ENCODE data around the gene LHX4. TPM values are rescaled to one million over a fixed set of nuclear protein-coding genes. Genes with fewer than 3 reads are reported as not detected.

Gene LHX4
- total and polyA plus RNA-seq, 2 of the 8 experiments (the other 6 are each of a cell fraction or from before 2014, with no cell fraction given), result 0.85 to 4.9 TPM

DNA sequence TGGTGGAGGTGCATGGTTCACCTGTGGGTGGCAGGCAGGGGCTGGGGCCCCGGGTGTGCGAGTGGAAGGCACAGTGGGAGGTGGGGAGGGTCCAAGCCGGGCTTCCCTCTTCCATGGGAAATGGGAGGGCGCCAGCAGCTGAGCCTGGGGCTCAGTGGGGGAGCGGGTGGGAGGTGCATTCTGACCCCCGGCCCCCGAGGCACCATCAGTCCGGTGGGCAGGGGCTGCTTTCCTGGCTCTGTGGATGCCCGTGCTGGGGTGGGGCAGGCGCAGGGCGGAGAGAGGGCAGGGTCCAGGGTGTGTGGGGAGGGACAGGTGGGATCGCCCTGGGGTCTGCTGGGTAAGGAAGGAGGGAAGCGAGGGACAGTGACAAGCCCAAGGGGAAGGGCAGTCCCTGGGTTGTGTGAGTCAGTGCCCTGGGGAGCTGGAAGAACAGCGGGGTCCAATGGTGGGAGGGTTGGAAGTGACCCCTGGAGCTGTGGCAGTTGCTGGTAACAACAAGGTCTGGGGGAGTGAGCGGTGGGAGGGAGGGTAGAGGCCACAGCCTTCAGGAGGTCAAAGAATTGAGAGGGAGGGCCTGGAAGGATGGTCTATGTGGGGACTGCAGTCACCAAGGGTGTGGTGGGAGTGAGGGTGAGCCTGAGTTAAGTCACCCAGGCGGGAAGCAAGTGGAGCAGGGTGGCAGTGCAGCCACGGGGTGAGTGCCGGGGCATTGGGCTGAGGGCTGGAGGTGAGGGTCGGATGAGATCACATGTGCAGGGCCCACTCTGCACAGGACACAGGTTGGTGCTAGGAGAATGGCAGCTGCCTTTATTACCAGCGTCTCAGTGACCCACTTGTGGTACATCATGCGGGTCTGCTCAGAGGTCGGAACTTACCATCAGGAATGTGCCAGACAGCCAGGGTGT lies 29.6 kb downstream of the LHX4 start:
- FAIRE-seq (no peak), DNase-seq (ENCODE audit: low read depth in 1 of 2, low spot score in 2 of 2) (no peak)
- H2BK20ac ChIP-seq (ENCODE audit: low read length), result no peak overlapping the region
- H3K27me3 ChIP-seq (replicated peaks in 1 of 4; ENCODE audit: control insufficient read depth in 3 of 4, extremely low read depth in 1 of 4, insufficient read depth in 3 of 4, low read length in 3 of 4), result no peaks in the 10 kb centered on the region; a peak in 1 of 7 replicates
- no peak overlapping the region for H3K4ac ChIP-seq (replicated peaks; ENCODE audit: insufficient read length, low read depth, low read length)
- no peak overlapping the region; the same call in 1 of the 2 replicates for H3K18ac ChIP-seq (ENCODE audit: extremely low read depth, low read length)
- 0 out of 2 replicates have a peak, but pooled peaks cover 1% of the 10 kb centered on the region for H3K23me2 ChIP-seq (ENCODE audit: low read depth, low read length)
- no peak overlapping the region for H3K14ac ChIP-seq (ENCODE audit: insufficient read length)
- H3K4me1 ChIP-seq (replicated peaks in 1 of 4; ENCODE audit: control insufficient read depth in 3 of 4, insufficient read depth in 4 of 4, low read length in 3 of 4), result peaks cover 0 to 7% (median 2%) of the 10 kb centered on the region in 4 experiments; a peak in 4 of 7 replicates
- no peak overlapping the region for H2BK120ac ChIP-seq (replicated peaks; ENCODE audit: low read depth, low read length)
- no peak overlapping the region for H3K27ac ChIP-seq (ENCODE audit: low read depth, low read length)
- H3K79me1 ChIP-seq (ENCODE audit: low read depth, low read length), result no peaks in the 10 kb centered on the region
- no peak overlapping the region; the same call in 1 of the 2 replicates for H2AK5ac ChIP-seq (ENCODE audit: low read depth, low read length)
- no peaks in the 10 kb centered on the region for H3K36me3 ChIP-seq (ENCODE audit: control insufficient read depth in 2 of 4, insufficient read depth in 4 of 4, low read length in 3 of 4)
- no peak overlapping the region for H4K5ac ChIP-seq (ENCODE audit: insufficient read length, low read depth, low read length)
- no peak overlapping the region for H3K4me2 ChIP-seq (ENCODE audit: insufficient read depth in 1 of 2, low read depth in 2 of 2, low read length in 2 of 2)
- H3K79me2 ChIP-seq (ENCODE audit: control insufficient read depth in 1 of 2, insufficient read depth in 2 of 2, low read length in 2 of 2), result no peaks in the 10 kb centered on the region
- no peaks in the 10 kb centered on the region for H4K20me1 ChIP-seq (replicated peaks in 1 of 2; ENCODE audit: control insufficient read depth in 1 of 2, insufficient read depth in 2 of 2, low read length in 2 of 2)
- ChIA-PET CTCF (ENCODE audit: partially characterized antibody) (interaction anchor here (0.6 to 17.1 kb wide), 16 partner anchors 7 to 241 kb away, joined by 3 to 244 read pairs (median 5); no protein-coding TSS in a partner anchor), POLR2A (ENCODE audit: partially characterized antibody) (interaction anchor here (0.8 to 1.4 kb wide), 5 partner anchors 9 to 29 kb away, joined by 3 to 5 read pairs (median 3); partner anchors contain the start of gene LHX4)
- 89% methylated on average over 18 of the region's 22 CpGs; no CpG with 5 or more reads in 1 of the 2 experiments for WGBS, 2 experiments (ENCODE audit: extremely low coverage in 1 of 2, insufficient coverage in 1 of 2, insufficient read length in 1 of 2, insufficient replicate concordance in 2 of 2, low coverage in 1 of 2, low lambda C conversion rate in 2 of 2, missing lambda C conversion rate in 1 of 2)
- H4K8ac ChIP-seq (ENCODE audit: extremely low read depth, insufficient read depth, low read length), result peak overlapping the region; percentile 35; the same call in 1 of the 2 replicates
- H3K56ac ChIP-seq (replicated peaks; ENCODE audit: insufficient read length, low read depth, low read length), result no peak overlapping the region
- no peaks in the 10 kb centered on the region for H3K9me3 ChIP-seq (ENCODE audit: insufficient read depth in 2 of 2, low read depth in 1 of 2, low read length in 1 of 2)
- TF ChIP-seq CBX8 (IDR thresholded peaks at IDR 0.05; ENCODE audit: borderline replicate concordance, low read depth, low read length), result no peak
- no peak overlapping the region for H3K4me3 ChIP-seq (ENCODE audit: extremely low read depth in 1 of 4, insufficient read depth in 2 of 4, low read depth in 3 of 4, low read length in 4 of 4)
- no peak overlapping the region for H2BK12ac ChIP-seq (ENCODE audit: low read depth, low read length)
- no peak overlapping the region for H3K9ac ChIP-seq (replicated peaks in 1 of 4; ENCODE audit: extremely low read depth in 1 of 4, low read depth in 3 of 4, low read length in 3 of 4)
- no peak overlapping the region for H4K91ac ChIP-seq (replicated peaks; ENCODE audit: insufficient read length, low read length)
- no peak overlapping the region for H3K23ac ChIP-seq (ENCODE audit: insufficient read length)
- H2BK15ac ChIP-seq (ENCODE audit: low read length), result no peak overlapping the region
- peak overlapping the region; percentile 81 for H2BK5ac ChIP-seq (ENCODE audit: low read depth, low read length)
- no peak overlapping the region for H2AFZ ChIP-seq (ENCODE audit: low read length)

Measured in H1 (cell line).